CD4-positive, alpha-beta T cell (primary cell): Measurements from ENCODE around the gene HLF. TPM values are rescaled to one million over a fixed set of nuclear protein-coding genes. Genes with fewer than 3 reads are reported as not detected.

Experiments
- ATAC-seq: fragments of 200-7000 bp; cut with Tn5 transposase; one replicate; pipeline ENCODE4 v1.10.0; 2022; ENCODE audit warnings: mild to moderate bottlenecking; ENCODE audit not compliant: poor library complexity
- CTCF ChIA-PET: fragments of 350-600 bp; sonication (Branson Sonifier 250); formaldehyde crosslinking; loops from one replicate; lab custom pipeline; 2021; ENCODE audit warnings: antibody characterized with exemption, inconsistent platforms; lab: Charles Lee
- POLR2A ChIA-PET: fragments of 350-600 bp; sonication (Branson Sonifier 250); formaldehyde crosslinking; loops from one replicate; lab custom pipeline; 2021; ENCODE audit warnings: antibody characterized with exemption, inconsistent platforms; lab: Charles Lee
- DNase-seq, 14 experiments: peaks; one replicate each; pipeline ENCODE4 v3.0.0-alpha.2; 2013 to 2020; ENCODE audit warnings: mixed read lengths in 2 of 14
- H3K27ac ChIP-seq, 2 donors: one replicate each; pipeline versions ENCODE4 v1.5.1 to v1.7.0; 2013; ENCODE audit warnings: low read length in 2 of 2, low read depth in 1 of 2, mild to moderate bottlenecking in 1 of 2
- H3K27me3 ChIP-seq, 2 experiments: 1 replicate in 1 of 2; 2 replicates in 1 of 2; pipeline versions ENCODE4 v1.6.1 to v1.7.0; 2013; ENCODE audit warnings: low read length in 2 of 2, control low read depth in 1 of 2, mild to moderate bottlenecking in 1 of 2, moderate library complexity in 1 of 2; ENCODE audit not compliant: insufficient read depth in 2 of 2, control insufficient read depth in 1 of 2
- H3K36me3 ChIP-seq: one replicate; pipeline ENCODE4 v1.6.1; 2013; ENCODE audit warnings: low read length, control low read depth; ENCODE audit not compliant: insufficient read depth
- H3K4me1 ChIP-seq: one replicate; pipeline ENCODE4 v1.6.1; 2013; ENCODE audit warnings: low read length, control low read depth; ENCODE audit not compliant: insufficient read depth
- H3K4me3 ChIP-seq: one replicate; pipeline ENCODE4 v1.5.1; 2013; ENCODE audit warnings: mild to moderate bottlenecking, low read length, moderate library complexity
- H3K9me3 ChIP-seq, 2 experiments: 1 replicate in 1 of 2; 2 replicates in 1 of 2; pipeline versions ENCODE4 v1.6.1 to v1.7.0; 2013; ENCODE audit warnings: low read length in 2 of 2, mild to moderate bottlenecking in 2 of 2, control low read depth in 1 of 2, moderate library complexity in 1 of 2; ENCODE audit not compliant: control insufficient read depth in 1 of 2, insufficient read depth in 1 of 2
- H3K27ac Mint-ChIP-seq: one replicate; pipeline ENCODE4 v1.8.0; 2020; ENCODE audit warnings: mixed read lengths
- H3K27me3 Mint-ChIP-seq: one replicate; pipeline ENCODE4 v1.8.0; 2021; ENCODE audit warnings: mixed read lengths
- H3K36me3 Mint-ChIP-seq: one replicate; pipeline ENCODE4 v1.8.0; 2021; ENCODE audit warnings: low read depth, mixed read lengths
- H3K4me1 Mint-ChIP-seq: one replicate; pipeline ENCODE4 v1.8.0; 2021; ENCODE audit warnings: low read depth, mixed read lengths
- H3K4me3 Mint-ChIP-seq: one replicate; pipeline ENCODE4 v1.8.0; 2020; ENCODE audit warnings: mild to moderate bottlenecking, mixed read lengths
- H3K9me3 Mint-ChIP-seq: one replicate; pipeline ENCODE4 v1.8.0; 2020; ENCODE audit warnings: mixed read lengths
- intact Hi-C, 2 experiments: fragments of 100-400 bp; cut with DNase I in 1 of 2; cut with micrococcal nuclease in 1 of 2; formaldehyde crosslinking; loops; one replicate each; pipeline versions ENCODE4 v1.15.1 to v1.9.0; 2023 to 2025; cut with DNase I, micrococcal nuclease
- total RNA-seq, 174 experiments: library from RNA in 2 of 174; stranded (reverse) in 2 of 174; gene quantifications; one replicate each; pipeline ENCODE4 v1.2.3 and lab custom pipeline; 2021 to 2026
- TF ChIP-seq, protein P1 (sequence below): fragments of 200-600 bp; IDR thresholded peaks from one replicate; pipeline ENCODE4 v1.8.0; 2022; ENCODE audit warnings: antibody characterized with exemption, mild to moderate bottlenecking

The HLF gene
- total RNA-seq, 2 experiments from 2014 or later: 4.3 to 4.9 TPM

DNA sequence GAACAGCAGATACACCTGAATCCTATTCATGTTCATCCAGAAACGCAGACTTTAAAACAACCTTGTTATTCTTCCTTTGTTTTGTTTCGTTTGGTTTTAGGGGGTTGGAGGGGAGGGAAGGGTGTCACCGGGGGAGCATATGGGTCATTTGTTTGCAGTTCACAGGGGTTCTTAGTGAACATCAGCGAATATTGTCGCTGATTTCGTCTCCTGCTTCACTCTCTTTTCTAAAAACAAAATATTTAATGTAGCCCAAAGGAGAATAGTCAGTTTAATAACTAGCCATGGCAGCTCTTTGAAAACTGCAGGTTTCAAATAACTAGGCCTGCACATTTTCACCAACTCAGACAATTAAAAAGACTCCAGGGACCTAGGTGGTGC, 37.6 kb downstream of the HLF start:
- H3K4me1 Mint-ChIP-seq: no peaks in the 10 kb centered on the region
- intact Hi-C loops: no loop called here

GRCh38 chr17:55303008-55303493, 38.3 kb downstream of the HLF start:
- ATAC-seq (no peak), DNase-seq (no peak)
- ChIA-PET CTCF (no interaction called here), POLR2A (no interaction called here)
- no peaks in the 10 kb centered on the region for H3K36me3 Mint-ChIP-seq
- H3K4me3 ChIP-seq: no peak overlapping the region
- H3K9me3 Mint-ChIP-seq: no peaks in the 10 kb centered on the region
- H3K27me3 ChIP-seq: no peaks in the 10 kb centered on the region
- no peaks in the 10 kb centered on the region for H3K36me3 ChIP-seq
- peaks cover 8% of the 10 kb centered on the region for H3K27me3 Mint-ChIP-seq
- no peaks in the 10 kb centered on the region for H3K9me3 ChIP-seq
- no peaks in the 10 kb centered on the region for H3K4me1 ChIP-seq
- no peaks in the 10 kb centered on the region for H3K4me1 Mint-ChIP-seq
- H3K27ac Mint-ChIP-seq: no peak overlapping the region
- H3K4me3 Mint-ChIP-seq: no peak overlapping the region
- TF ChIP-seq, protein P1, sequence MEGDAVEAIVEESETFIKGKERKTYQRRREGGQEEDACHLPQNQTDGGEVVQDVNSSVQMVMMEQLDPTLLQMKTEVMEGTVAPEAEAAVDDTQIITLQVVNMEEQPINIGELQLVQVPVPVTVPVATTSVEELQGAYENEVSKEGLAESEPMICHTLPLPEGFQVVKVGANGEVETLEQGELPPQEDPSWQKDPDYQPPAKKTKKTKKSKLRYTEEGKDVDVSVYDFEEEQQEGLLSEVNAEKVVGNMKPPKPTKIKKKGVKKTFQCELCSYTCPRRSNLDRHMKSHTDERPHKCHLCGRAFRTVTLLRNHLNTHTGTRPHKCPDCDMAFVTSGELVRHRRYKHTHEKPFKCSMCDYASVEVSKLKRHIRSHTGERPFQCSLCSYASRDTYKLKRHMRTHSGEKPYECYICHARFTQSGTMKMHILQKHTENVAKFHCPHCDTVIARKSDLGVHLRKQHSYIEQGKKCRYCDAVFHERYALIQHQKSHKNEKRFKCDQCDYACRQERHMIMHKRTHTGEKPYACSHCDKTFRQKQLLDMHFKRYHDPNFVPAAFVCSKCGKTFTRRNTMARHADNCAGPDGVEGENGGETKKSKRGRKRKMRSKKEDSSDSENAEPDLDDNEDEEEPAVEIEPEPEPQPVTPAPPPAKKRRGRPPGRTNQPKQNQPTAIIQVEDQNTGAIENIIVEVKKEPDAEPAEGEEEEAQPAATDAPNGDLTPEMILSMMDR: no peak
- intact Hi-C loops: no loop called here
- no peak overlapping the region for H3K27ac ChIP-seq

More for the DNA sequence above, 37.6 kb downstream of the HLF start:
- no peak overlapping the region for H3K4me3 ChIP-seq
- ATAC-seq: no peak
- no peak overlapping the region for H3K27ac ChIP-seq
- DNase-seq: no peak
- H3K4me1 ChIP-seq: no peaks in the 10 kb centered on the region
- ChIA-PET CTCF (no interaction called here), POLR2A (no interaction called here)
- Mint-ChIP-seq H3K4me3 (no peak overlapping the region), H3K27me3 (peaks cover 1% of the 10 kb centered on the region), H3K36me3 (no peaks in the 10 kb centered on the region), H3K27ac (no peak overlapping the region), H3K9me3 (no peaks in the 10 kb centered on the region)
- no peaks in the 10 kb centered on the region for H3K27me3 ChIP-seq
- TF ChIP-seq, protein P1: no peak
- no peaks in the 10 kb centered on the region for H3K9me3 ChIP-seq
- no peaks in the 10 kb centered on the region for H3K36me3 ChIP-seq

DNA sequence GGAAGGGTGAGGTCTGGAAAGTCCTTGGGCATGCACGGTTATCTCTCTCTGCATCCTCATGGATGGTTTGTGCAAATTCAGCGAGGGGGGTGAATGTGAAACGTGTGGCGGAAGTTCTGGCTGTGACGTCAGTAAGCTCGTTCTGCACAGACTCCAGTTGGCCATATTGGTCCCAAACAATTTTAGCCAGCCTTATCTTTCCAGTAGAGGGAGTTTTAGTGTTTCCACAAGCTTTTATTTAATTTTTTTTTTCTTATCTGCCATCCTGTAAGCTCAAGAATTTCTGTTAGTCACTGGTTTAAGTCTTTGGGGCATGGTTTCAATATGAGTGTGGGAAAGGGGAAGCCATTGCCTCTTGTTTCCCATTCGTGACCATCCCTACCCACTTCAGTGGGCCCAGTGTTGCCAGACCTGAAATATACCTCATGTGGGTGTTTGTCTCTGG, 39.0 kb downstream of the HLF start:
- DNase-seq (no peak), ATAC-seq (no peak)
- no peaks in the 10 kb centered on the region for H3K36me3 Mint-ChIP-seq
- H3K4me1 Mint-ChIP-seq: no peaks in the 10 kb centered on the region
- Histone ChIP-seq H3K36me3 (no peaks in the 10 kb centered on the region), H3K27ac (no peak overlapping the region), H3K4me1 (no peaks in the 10 kb centered on the region), H3K27me3 (no peaks in the 10 kb centered on the region), H3K4me3 (no peak overlapping the region), H3K9me3 (no peaks in the 10 kb centered on the region)
- peaks cover 8% of the 10 kb centered on the region for H3K27me3 Mint-ChIP-seq
- CTCF ChIA-PET: no interaction called here
- TF ChIP-seq, protein P1: no peak
- intact Hi-C loops: no loop called here
- no peak overlapping the region for H3K27ac Mint-ChIP-seq
- no peaks in the 10 kb centered on the region for H3K9me3 Mint-ChIP-seq
- POLR2A ChIA-PET: no interaction called here
- H3K4me3 Mint-ChIP-seq: no peak overlapping the region
